Activated naive CD8-positive, alpha-beta T cell treated with anti-CD3 and anti-CD28 coated beads for 36 hours (primary cell): ENCODE measurements around the gene RSAD2. TPM values are rescaled to one million over a fixed set of nuclear protein-coding genes. Genes with fewer than 3 reads are reported as not detected.

Experiments
- DNase-seq: peaks from one replicate; pipeline ENCODE4 v3.0.0; 2021
- H3K27ac Mint-ChIP-seq: one replicate; pipeline ENCODE4 v1.8.0; 2022; ENCODE audit warnings: mild to moderate bottlenecking, moderate library complexity, mixed read lengths
- H3K27me3 Mint-ChIP-seq: one replicate; pipeline ENCODE4 v1.8.0; 2022; ENCODE audit warnings: mild to moderate bottlenecking, mixed read lengths
- H3K36me3 Mint-ChIP-seq: one replicate; pipeline ENCODE4 v1.8.0; 2021; ENCODE audit warnings: mild to moderate bottlenecking, mixed read lengths
- H3K4me1 Mint-ChIP-seq: one replicate; pipeline ENCODE4 v1.8.0; 2021; ENCODE audit warnings: mixed read lengths
- H3K4me3 Mint-ChIP-seq: one replicate; pipeline ENCODE4 v1.8.0; 2022; ENCODE audit warnings: mild to moderate bottlenecking, moderate library complexity, mixed read lengths
- H3K9me3 Mint-ChIP-seq: one replicate; pipeline ENCODE4 v1.8.0; 2022; ENCODE audit warnings: mixed read lengths
- total RNA-seq, 2 experiments: library from RNA; stranded (reverse); gene quantifications; one replicate each; pipeline ENCODE4 v1.2.3, GENCODE V29; 2021

The RSAD2 gene
- total RNA-seq, 2 experiments from 2014 or later = 9.2 to 10.0 TPM

DNA sequence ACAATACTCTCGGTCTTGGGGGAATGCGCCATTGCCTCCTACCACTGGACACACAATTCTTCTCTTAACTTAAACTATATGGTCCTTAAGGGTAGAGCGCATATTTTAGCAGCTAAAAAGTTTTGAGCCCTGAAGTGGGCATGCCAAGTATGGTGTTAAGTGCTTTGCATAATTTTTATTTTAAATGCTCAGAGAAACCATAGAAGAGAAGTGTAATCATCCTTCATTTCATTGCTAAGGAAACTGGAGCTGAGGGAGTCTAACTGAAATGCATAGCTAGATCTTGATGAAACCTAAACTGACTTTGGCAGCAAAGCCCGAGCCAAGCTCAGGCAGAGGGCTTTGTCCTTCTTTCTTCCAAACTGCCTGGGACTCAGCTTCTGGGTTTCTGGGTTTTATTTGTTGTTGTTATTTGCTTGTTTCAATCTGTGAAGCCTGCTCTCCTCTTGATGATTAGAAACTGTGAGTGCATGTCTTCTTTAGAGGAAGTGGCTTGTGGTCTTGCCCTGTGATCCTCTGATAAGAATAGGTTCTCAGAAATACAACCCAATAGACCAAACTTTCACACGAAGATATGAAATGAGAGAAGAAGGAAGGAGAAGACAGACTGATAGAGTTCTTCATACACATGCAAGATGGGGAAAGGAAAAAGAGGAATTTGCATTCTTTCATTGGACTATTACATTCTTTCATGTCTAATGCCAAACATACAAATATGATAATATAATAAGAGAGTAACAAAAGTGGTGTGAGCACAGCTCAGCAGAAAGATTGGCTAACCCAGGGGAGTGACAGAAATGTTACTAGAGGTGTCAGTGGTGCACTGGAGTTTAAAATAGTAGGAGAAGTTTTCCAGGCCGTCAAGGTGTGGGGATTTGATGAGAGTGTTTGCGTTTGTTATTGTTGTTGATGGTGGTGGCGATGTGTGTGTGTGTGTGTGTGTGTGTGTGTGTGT, 32.1 kb downstream of the RSAD2 start:
- H3K27ac Mint-ChIP-seq = peak overlapping the region; percentile 92
- no peaks in the 10 kb centered on the region for H3K27me3 Mint-ChIP-seq
- H3K4me1 Mint-ChIP-seq = peaks cover 81% of the 10 kb centered on the region
- H3K36me3 Mint-ChIP-seq = peaks cover 87% of the 10 kb centered on the region
- peaks cover 26% of the 10 kb centered on the region for H3K9me3 Mint-ChIP-seq
- H3K4me3 Mint-ChIP-seq = peak overlapping the region; percentile 64
- no peak for DNase-seq

GRCh38 chr2:6911721-6912120, 34.1 kb downstream of the RSAD2 start:
- Mint-ChIP-seq H3K27ac (peak overlapping the region; percentile 97), H3K4me1 (peaks cover 88% of the 10 kb centered on the region), H3K36me3 (peaks cover 87% of the 10 kb centered on the region), H3K4me3 (peak overlapping the region; percentile 45), H3K27me3 (no peaks in the 10 kb centered on the region), H3K9me3 (peaks cover 21% of the 10 kb centered on the region)
- DNase-seq = no peak

DNA sequence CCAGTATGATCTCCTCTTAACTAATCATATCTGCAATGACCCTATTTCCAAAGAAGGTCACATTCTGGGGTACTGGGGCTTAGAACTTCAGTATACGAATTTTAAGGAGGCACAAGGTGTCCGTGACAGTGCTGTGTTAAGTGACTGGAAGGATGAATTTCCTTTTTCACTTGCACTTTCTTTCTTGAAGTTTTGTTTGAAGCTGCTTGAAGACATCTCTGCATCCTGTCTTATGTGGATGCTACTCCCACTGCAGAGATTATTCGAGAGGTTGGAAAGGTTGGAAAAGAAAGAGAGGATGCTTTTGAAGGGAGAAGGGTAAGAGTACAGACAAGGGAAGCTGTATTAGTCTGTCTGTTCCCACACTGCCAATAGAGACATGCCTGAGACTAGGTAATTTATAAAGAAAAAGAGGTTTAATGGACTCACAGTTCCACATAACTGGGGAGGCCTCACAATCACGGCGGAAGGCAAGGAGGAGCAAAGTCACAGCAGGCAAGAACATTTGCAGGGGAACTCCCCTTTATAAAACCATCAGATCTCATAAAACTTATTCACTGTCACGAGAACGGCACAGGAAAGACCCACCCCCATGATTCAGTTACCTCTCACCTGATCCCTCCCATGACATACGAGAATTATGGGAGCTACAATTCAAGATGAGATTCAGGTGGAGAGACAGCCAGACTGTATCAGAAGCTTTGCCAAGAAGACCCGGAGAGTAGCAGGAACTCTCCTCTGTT, 36.0 kb downstream of the RSAD2 start:
- peak; percentile 56 for DNase-seq
- peaks cover 69% of the 10 kb centered on the region for H3K36me3 Mint-ChIP-seq

DNA sequence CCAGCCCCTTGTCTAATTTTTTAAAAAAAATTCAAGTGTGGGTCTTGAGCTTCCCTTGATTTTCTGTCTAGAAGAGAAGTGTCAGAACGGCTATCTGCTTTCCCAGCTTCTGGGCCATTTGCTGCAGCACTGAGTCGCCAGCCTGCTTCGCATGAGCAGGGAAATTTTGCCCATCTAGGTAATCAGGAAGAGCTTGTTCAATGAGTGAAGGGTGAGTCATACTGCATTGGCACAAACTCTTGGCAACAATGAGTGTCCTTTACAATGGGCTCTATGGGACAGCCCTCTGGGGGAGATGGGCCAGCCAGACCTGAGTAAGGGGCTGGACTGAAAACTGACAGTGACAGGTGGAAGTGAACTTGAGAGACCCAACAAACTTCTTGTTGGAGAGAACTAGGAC, 37.3 kb downstream of the RSAD2 start:
- peak overlapping the region; percentile 85 for H3K27ac Mint-ChIP-seq
- peaks cover 12% of the 10 kb centered on the region for H3K9me3 Mint-ChIP-seq
- no peaks in the 10 kb centered on the region for H3K27me3 Mint-ChIP-seq
- peaks cover 69% of the 10 kb centered on the region for H3K4me1 Mint-ChIP-seq
- peak overlapping the region; percentile 33 for H3K4me3 Mint-ChIP-seq
- peaks cover 67% of the 10 kb centered on the region for H3K36me3 Mint-ChIP-seq
- DNase-seq = no peak

More for the DNA sequence above, 36.0 kb downstream of the RSAD2 start:
- H3K4me1 Mint-ChIP-seq = peaks cover 70% of the 10 kb centered on the region
- H3K27ac Mint-ChIP-seq = peak overlapping the region; percentile 97
- no peaks in the 10 kb centered on the region for H3K27me3 Mint-ChIP-seq
- peaks cover 12% of the 10 kb centered on the region for H3K9me3 Mint-ChIP-seq
- H3K4me3 Mint-ChIP-seq = peak overlapping the region; percentile 73

DNA sequence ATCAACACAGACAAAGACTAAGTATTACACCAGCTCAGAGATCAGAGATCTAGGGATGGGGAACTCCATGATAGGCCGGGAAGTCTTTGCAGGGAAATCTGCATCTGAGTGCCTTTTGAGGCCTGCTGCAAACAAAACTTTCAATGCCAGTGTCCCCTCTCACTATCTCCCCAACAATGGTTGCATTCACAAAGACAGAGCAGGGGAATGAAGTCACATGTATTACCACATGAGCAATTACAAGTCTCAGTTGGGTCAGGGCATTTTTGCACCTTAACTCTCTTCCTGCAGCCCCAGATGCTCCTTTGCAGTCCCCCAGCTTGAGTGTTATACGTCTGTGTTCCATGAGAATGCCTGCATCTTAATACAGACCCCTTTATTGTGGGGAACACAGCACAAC, 37.8 kb downstream of the RSAD2 start:
- Mint-ChIP-seq H3K27ac (peak overlapping the region; percentile 85), H3K4me1 (peaks cover 71% of the 10 kb centered on the region), H3K36me3 (peaks cover 65% of the 10 kb centered on the region), H3K4me3 (no peak overlapping the region), H3K27me3 (no peaks in the 10 kb centered on the region), H3K9me3 (peaks cover 12% of the 10 kb centered on the region)
- DNase-seq = no peak

DNA sequence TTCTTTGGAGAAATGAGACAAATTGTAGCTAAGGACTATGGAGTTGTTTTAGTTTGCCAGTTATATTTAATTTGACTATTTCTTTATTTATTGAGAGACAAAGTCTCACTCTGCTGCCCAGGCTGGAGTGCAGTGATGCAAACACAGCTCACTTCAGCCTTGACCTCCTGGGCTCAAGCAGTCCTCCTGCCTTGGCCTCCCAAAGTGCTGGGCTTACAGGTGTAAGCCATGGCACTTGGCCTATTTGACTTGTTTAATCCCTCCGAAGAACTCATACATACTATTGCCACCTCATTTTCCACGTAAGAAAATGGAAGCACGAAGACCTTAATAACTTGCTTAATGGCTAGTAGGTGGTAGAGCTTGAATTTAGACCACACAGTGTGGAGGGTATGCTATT, 38.6 kb downstream of the RSAD2 start:
- no peak for DNase-seq
- Mint-ChIP-seq H3K27ac (peak overlapping the region; percentile 45), H3K4me3 (peak overlapping the region; percentile 77), H3K27me3 (no peaks in the 10 kb centered on the region), H3K36me3 (peaks cover 60% of the 10 kb centered on the region), H3K9me3 (peaks cover 9% of the 10 kb centered on the region), H3K4me1 (peaks cover 69% of the 10 kb centered on the region)

- Mint-ChIP-seq H3K4me3 (peak overlapping the region; percentile 77), H3K36me3 (peaks cover 59% of the 10 kb centered on the region), H3K27me3 (no peaks in the 10 kb centered on the region), H3K4me1 (peaks cover 69% of the 10 kb centered on the region), H3K27ac (peak overlapping the region; percentile 82), H3K9me3 (peaks cover 8% of the 10 kb centered on the region)
- no peak for DNase-seq
These were observed 39.1 kb downstream of the RSAD2 start for GRCh38 chr2:6916736-6917070.

- peak within 1 kb of the TSS; percentile 87 for H3K4me3 Mint-ChIP-seq
- peaks cover 55% of the 10 kb centered on the region for H3K36me3 Mint-ChIP-seq
- DNase-seq = peak; percentile 86
- H3K27ac Mint-ChIP-seq = peak within 1 kb of the TSS; percentile 82
- peaks cover 8% of the 10 kb centered on the region for H3K9me3 Mint-ChIP-seq
- H3K27me3 Mint-ChIP-seq = no peaks in the 10 kb centered on the region
- peaks cover 74% of the 10 kb centered on the region for H3K4me1 Mint-ChIP-seq
These were observed 39.6 kb downstream of the RSAD2 start, which contains the start of gene RNF144A for GRCh38 chr2:6917071-6917760. TSS of gene RNF144A (plus strand) at chr2:6917412. CDS start at chr2:6996927, 79,515 bp downstream.

- H3K9me3 Mint-ChIP-seq = peaks cover 8% of the 10 kb centered on the region
- H3K4me1 Mint-ChIP-seq = peaks cover 70% of the 10 kb centered on the region
- H3K27me3 Mint-ChIP-seq = no peaks in the 10 kb centered on the region
- peak overlapping the region; percentile 76 for H3K27ac Mint-ChIP-seq
- peak; percentile 32 for DNase-seq
- H3K4me3 Mint-ChIP-seq = peak overlapping the region; percentile 87
- peaks cover 49% of the 10 kb centered on the region for H3K36me3 Mint-ChIP-seq
These were observed 40.3 kb downstream of the RSAD2 start for GRCh38 chr2:6917761-6918421.

- peaks cover 46% of the 10 kb centered on the region for H3K36me3 Mint-ChIP-seq
- H3K4me3 Mint-ChIP-seq = peak overlapping the region; percentile 87
- no peaks in the 10 kb centered on the region for H3K27me3 Mint-ChIP-seq
- H3K9me3 Mint-ChIP-seq = peaks cover 7% of the 10 kb centered on the region
- H3K4me1 Mint-ChIP-seq = peaks cover 73% of the 10 kb centered on the region
- H3K27ac Mint-ChIP-seq = peak overlapping the region; percentile 82
- DNase-seq = no peak
These were observed 42.5 kb downstream of the RSAD2 start for GRCh38 chr2:6919901-6920742.

GRCh38 chr2:6920743-6921064, 43.1 kb downstream of the RSAD2 start:
- Mint-ChIP-seq H3K27ac (peak overlapping the region; percentile 16), H3K9me3 (peaks cover 7% of the 10 kb centered on the region), H3K36me3 (peaks cover 45% of the 10 kb centered on the region), H3K4me3 (no peak overlapping the region), H3K27me3 (no peaks in the 10 kb centered on the region), H3K4me1 (peaks cover 73% of the 10 kb centered on the region)
- DNase-seq = no peak

DNA sequence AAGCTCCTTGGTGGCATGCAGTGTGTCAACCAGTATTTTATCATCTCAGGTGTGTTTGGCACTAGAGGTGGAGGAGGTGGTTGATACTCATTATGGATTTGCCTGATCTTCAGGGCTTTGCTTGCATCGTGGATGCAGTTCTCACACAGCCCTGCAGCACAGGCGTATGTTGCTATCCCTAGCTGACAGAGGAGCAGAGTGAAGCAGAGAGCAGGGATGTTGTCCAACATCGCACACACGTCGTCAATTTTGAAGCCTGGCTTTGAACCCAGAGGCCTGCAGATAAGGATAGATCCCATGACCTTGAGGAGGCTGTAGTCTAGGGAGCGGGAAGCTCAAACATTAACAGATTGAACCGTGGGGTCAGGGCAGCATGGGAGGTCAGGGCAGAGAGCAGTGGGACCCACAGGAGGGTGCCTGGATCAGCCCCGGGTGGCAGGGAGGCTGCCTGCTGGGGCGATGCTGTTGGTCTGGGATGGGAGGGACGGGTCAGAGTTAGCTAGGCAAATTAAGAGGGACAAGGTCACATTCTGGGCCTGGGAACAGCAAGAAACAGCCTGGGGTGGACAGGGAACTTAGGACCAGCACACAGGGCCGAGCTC, 43.8 kb downstream of the RSAD2 start:
- DNase-seq = no peak
- Mint-ChIP-seq H3K4me3 (no peak overlapping the region), H3K9me3 (peaks cover 7% of the 10 kb centered on the region), H3K27ac (no peak overlapping the region), H3K36me3 (peaks cover 41% of the 10 kb centered on the region), H3K27me3 (no peaks in the 10 kb centered on the region), H3K4me1 (peaks cover 72% of the 10 kb centered on the region)

DNA sequence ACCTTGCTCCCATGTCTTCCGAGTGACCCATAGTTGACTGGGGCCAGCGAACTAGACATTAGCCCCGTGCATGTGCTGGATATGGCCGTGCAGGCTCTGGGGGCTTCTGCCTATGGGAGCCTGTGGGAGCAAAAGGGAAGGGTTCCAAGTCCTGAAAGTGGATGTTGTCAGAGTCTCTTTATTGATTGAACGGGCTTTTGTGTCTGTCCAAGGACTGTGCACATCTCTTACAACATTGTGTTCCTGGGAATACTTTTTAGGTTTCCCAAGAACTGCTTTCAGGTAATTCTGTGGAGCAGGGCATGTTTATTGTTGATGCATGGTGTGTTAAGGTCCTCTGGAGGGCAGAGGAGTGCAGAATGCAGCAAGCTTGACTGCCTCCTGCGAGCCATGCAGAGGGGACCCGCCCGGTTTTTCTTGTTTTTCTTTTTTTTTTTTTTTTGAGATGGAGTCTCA, 44.7 kb downstream of the RSAD2 start:
- Mint-ChIP-seq H3K4me3 (no peak overlapping the region), H3K27ac (no peak overlapping the region), H3K36me3 (peaks cover 49% of the 10 kb centered on the region), H3K4me1 (peaks cover 72% of the 10 kb centered on the region), H3K9me3 (peaks cover 7% of the 10 kb centered on the region), H3K27me3 (no peaks in the 10 kb centered on the region)
- no peak for DNase-seq
